ENCODE results near the gene GLMN. TPM values are rescaled to one million over a fixed set of nuclear protein-coding genes. Genes with fewer than 3 reads are reported as not detected.

Gene GLMN
- polyA plus RNA-seq, 3 donors: 2.1 to 4.1 (median 2.6) TPM

- H3K4me3 ChIP-seq (replicated peaks in 1 of 3; ENCODE audit: low read depth in 2 of 3, low read length in 3 of 3): peak overlapping the region in 1 of 3 experiments; percentile 31
- Mint-ChIP-seq H3K4me1 (peaks cover 19% of the 10 kb centered on the region), H3K27ac (peak overlapping the region in 6 of 7 donors; percentile 1 to 77 (median 66)), H3K36me3 (peaks cover 0 to 1% of the 10 kb centered on the region in 2 donors), H3K9me3 (peaks cover 0 to 3% (median 0%) of the 10 kb centered on the region in 7 donors), H3K4me3 (peak overlapping the region in 1 of 2 donors; percentile 64), H3K27me3 (ENCODE audit: low read depth in 3 of 3) (peaks cover 0 to 3% (median 0%) of the 10 kb centered on the region in 3 donors)
- H4K20me1 ChIP-seq (ENCODE audit: insufficient read depth, low read length): no peaks in the 10 kb centered on the region
- no peaks in the 10 kb centered on the region for H3K9me3 ChIP-seq (replicated peaks in 1 of 2; ENCODE audit: control insufficient read depth in 1 of 2, insufficient read depth in 1 of 2, low read length in 2 of 2)
- H3K27ac ChIP-seq (ENCODE audit: low read depth in 1 of 2, low read length in 2 of 2): peak overlapping the region; percentile 20 to 51
- no peaks in the 10 kb centered on the region for H3K79me2 ChIP-seq (ENCODE audit: insufficient read depth, low read length)
- H3K9ac ChIP-seq (ENCODE audit: insufficient read depth, low read length, poor library complexity, severe bottlenecking): no peak overlapping the region
- no peak for TF ChIP-seq CTCF (IDR thresholded peaks at IDR 0.05)
- no peaks in the 10 kb centered on the region for H3K36me3 ChIP-seq (replicated peaks in 1 of 2; ENCODE audit: control insufficient read depth in 1 of 2, insufficient read depth in 2 of 2, low read length in 2 of 2)
- H3K4me1 ChIP-seq (ENCODE audit: control insufficient read depth in 1 of 2, insufficient read depth in 2 of 2, low read length in 2 of 2): peaks cover 15 to 20% of the 10 kb centered on the region in 2 donors
- peak overlapping the region; percentile 46 for H3K4me2 ChIP-seq (replicated peaks; ENCODE audit: extremely low read depth, low read length, poor library complexity, severe bottlenecking)
- intact Hi-C loops (cut with micrococcal nuclease): no loop called here
- no CpG with 5 or more reads among the region's 5 CpGs for WGBS (ENCODE audit: insufficient coverage)
- peak overlapping the region; percentile 32 for H2AFZ ChIP-seq (ENCODE audit: insufficient read depth, low read depth, low read length, poor library complexity, severe bottlenecking)
- H3K27me3 ChIP-seq (ENCODE audit: control insufficient read depth in 2 of 2, insufficient read depth in 2 of 2, low read length in 2 of 2): no peaks in the 10 kb centered on the region
- DNase-seq: peak; percentile 13 to 30 (median 22)
Observed at GRCh38 chr1:92201973-92202372, 96.8 kb downstream of the GLMN start.

Other genes with a start within 250 kb of the GLMN start
- not detected for gene SETSIP, start 223.6 kb downstream of the GLMN start, polyA plus RNA-seq
- gene BTBD8, start 218.6 kb downstream of the GLMN start, polyA plus RNA-seq: 1 to 10 TPM in 1 of 3 donors, under 1 TPM in 2; 0.44 to 1.1 (median 0.88) TPM
- gene C1orf146, start 81.1 kb downstream of the GLMN start, polyA plus RNA-seq: not detected
- gene RPAP2, start 72 bp upstream of the GLMN start, polyA plus RNA-seq: 1 to 10 TPM; 4.4 to 7.8 (median 7.3) TPM
- gene GFI1, start 187.9 kb upstream of the GLMN start, polyA plus RNA-seq: under 1 TPM in 1 of 3 donors, not detected in 2; 0.35 TPM